Measurements from ENCODE around the gene CBLIF.

DNA sequence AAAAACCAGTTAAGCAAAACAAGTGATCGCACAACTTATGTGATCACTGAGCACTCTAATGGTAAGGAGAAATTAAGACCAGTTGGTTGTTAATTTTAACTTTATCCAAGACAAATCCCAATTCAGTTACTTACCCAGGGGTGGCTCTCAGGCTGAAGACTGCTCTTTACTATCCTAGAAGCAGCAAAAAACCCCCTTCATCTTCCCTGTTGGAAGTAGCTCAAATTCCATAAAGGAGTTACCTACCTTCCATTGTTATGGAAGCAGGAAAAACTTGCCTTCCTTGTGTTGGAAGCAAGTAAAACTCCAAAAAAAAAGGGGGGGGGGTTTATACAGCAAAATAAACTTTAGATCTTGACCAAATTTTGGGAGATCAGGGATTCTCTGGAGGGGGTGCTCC, 29.5 kb downstream of the CBLIF start:
- TF ChIP-seq POLR2A (IDR thresholded peaks at IDR 0.05) (no peak), CTCF (IDR thresholded peaks at IDR 0.05) (no peak)

Data from esophagus squamous epithelium (tissue), 4 donors.